ENCODE results near the gene RAP2A. TPM values are rescaled to one million over a fixed set of nuclear protein-coding genes. Genes with fewer than 3 reads are reported as not detected.

The RAP2A gene
- total RNA-seq, 2 donors from 2014 or later = 7.5 to 11.6 TPM

DNA sequence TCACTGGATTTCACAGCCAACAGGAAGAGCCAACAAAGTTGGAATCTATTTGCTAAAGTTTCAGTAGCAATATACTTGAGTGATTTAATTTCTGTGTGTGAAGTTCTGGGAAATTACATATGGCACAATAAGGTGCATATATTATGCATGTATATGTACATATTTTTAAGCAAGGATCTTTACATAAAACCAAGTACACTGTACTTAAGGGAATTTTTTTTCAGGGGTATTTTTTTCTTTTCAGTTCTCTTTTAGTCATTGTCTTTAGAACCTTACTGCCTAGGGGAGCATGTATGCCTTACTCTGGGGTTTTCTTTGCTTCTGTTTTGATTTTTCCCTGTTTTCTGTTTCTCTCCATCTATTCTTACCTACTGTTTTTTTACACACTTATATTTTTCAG lies 7.4 kb downstream of the RAP2A start:
- Histone ChIP-seq H3K9me3 (no peaks in the 10 kb centered on the region), H3K27ac (no peak overlapping the region), H3K4me1 (replicated peaks) (no peaks in the 10 kb centered on the region), H3K36me3 (no peaks in the 10 kb centered on the region), H3K27me3 (replicated peaks; ENCODE audit: insufficient read depth) (no peaks in the 10 kb centered on the region), H3K4me3 (no peak overlapping the region)
- no peak for DNase-seq (ENCODE audit: low spot score)
- intact Hi-C loops (cut with DNase I) = no loop called here
- TF ChIP-seq POLR2AphosphoS5 (IDR thresholded peaks at IDR 0.05) (no peak), POLR2A (IDR thresholded peaks at IDR 0.05) (no peak)
- TF ChIP-seq, protein P1, sequence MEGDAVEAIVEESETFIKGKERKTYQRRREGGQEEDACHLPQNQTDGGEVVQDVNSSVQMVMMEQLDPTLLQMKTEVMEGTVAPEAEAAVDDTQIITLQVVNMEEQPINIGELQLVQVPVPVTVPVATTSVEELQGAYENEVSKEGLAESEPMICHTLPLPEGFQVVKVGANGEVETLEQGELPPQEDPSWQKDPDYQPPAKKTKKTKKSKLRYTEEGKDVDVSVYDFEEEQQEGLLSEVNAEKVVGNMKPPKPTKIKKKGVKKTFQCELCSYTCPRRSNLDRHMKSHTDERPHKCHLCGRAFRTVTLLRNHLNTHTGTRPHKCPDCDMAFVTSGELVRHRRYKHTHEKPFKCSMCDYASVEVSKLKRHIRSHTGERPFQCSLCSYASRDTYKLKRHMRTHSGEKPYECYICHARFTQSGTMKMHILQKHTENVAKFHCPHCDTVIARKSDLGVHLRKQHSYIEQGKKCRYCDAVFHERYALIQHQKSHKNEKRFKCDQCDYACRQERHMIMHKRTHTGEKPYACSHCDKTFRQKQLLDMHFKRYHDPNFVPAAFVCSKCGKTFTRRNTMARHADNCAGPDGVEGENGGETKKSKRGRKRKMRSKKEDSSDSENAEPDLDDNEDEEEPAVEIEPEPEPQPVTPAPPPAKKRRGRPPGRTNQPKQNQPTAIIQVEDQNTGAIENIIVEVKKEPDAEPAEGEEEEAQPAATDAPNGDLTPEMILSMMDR (IDR thresholded peaks at IDR 0.05) = no peak

DNA sequence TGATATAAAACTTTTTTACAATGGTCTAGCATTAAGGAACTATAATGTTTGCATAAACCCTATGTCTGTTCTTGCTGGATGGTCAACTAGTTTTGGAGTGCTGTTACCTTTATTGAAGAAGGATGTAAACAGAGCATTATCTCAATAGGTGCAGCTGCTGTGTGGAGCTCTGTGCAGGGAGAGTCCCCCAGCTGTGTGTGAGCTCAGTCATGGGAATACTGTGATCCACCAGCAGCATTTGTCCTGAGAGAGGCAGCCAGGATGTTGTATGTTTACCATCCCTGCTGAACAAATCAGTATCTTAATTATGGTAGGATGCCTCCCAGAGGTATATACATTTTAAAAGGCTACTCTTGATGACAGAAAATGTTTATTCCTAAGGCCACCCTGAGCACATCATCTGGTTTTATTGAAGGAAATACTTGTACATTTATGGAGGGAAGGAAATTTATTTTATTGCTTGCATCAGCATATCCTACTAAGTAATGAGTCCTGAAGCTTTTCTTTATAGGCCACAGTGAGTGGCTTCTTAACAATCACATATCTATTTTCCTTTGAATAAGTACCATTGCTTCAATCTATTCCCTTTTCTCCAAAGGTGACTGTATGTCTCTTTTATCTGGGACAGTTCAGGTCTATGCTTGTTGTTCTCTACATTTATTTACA lies 11.7 kb downstream of the RAP2A start:
- no peak for DNase-seq (ENCODE audit: low spot score)
- no peak for TF ChIP-seq POLR2A (IDR thresholded peaks at IDR 0.05)
- TF ChIP-seq, protein P1 (IDR thresholded peaks at IDR 0.05) = no peak
- no peak for TF ChIP-seq POLR2AphosphoS5 (IDR thresholded peaks at IDR 0.05)
- H3K4me3 ChIP-seq = no peak overlapping the region
- no peak overlapping the region for H3K27ac ChIP-seq
- intact Hi-C loops (cut with DNase I) = no loop called here
- no peaks in the 10 kb centered on the region for H3K4me1 ChIP-seq (replicated peaks)
- no peaks in the 10 kb centered on the region for H3K36me3 ChIP-seq
- H3K27me3 ChIP-seq (replicated peaks; ENCODE audit: insufficient read depth) = no peaks in the 10 kb centered on the region
- H3K9me3 ChIP-seq = no peaks in the 10 kb centered on the region

DNA sequence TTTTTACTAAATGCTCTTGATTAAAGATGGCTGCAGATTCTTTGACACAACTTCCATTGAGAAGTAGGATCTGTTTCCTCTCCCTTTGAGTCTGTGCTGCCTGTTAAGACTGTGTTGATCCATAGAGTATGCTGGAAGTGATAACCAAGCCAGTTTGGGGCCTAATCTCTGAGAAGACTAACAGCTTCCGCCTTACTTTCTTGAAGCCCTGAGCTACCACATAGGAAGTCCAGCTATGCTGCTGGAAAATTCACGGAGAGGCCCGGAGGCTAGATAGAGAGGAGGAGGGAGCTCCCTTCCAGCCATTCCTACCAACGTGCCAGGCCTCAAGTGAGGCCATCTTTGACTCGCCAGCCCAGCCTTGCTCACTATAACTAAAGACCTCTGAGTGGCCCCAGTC lies 12.5 kb downstream of the RAP2A start:
- WGBS = 97% methylated on average over 5 of the region's 5 CpGs
- no peak overlapping the region for H3K4me3 ChIP-seq
- H3K27ac ChIP-seq = no peak overlapping the region
- DNase-seq (ENCODE audit: low spot score) = no peak
- TF ChIP-seq, protein P1 (IDR thresholded peaks at IDR 0.05) = no peak
- TF ChIP-seq POLR2AphosphoS5 (IDR thresholded peaks at IDR 0.05) (no peak), POLR2A (IDR thresholded peaks at IDR 0.05) (no peak)
- intact Hi-C loops (cut with DNase I) = no loop called here
- H3K9me3 ChIP-seq = no peaks in the 10 kb centered on the region
- no peaks in the 10 kb centered on the region for H3K27me3 ChIP-seq (replicated peaks; ENCODE audit: insufficient read depth)
- no peaks in the 10 kb centered on the region for H3K4me1 ChIP-seq (replicated peaks)
- H3K36me3 ChIP-seq = no peaks in the 10 kb centered on the region

DNA sequence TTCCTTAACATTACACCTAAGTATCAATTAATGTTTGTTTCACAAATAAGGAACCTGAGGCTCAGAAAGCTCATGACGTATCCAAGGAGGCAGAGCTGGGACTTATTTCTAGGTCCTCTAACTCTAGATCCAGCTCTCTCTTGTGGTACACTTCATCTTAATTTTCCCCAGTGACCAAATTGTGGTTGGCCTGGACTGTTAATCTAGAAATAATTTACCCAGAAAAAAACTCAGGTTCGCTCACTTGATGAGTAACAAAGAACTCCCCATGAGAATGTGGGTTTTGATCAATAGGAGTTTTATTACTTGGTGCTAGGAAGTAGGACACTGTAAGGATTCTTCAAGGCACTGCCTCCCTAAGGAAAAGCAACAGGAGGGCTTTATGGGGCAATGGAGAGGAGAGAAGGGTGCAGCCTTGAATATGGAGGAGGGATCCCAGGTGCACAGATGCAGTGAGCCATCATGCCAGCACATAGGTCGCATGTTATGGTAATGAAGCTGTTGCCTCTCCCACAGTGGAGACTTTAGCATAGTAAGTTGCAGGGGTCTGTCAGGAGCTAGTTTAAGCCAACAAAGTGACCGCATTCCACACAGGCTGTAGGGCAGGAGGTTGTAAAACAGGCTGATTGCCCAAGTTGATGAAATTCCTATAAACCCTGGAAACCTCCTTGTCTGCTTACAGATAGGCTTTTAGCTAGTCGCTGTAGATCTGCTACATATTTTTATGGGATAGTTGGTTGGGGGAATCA lies 14.7 kb downstream of the RAP2A start:
- Histone ChIP-seq H3K4me1 (replicated peaks) (no peaks in the 10 kb centered on the region), H3K27me3 (replicated peaks; ENCODE audit: insufficient read depth) (no peaks in the 10 kb centered on the region), H3K9me3 (no peaks in the 10 kb centered on the region), H3K27ac (no peak overlapping the region), H3K4me3 (no peak overlapping the region), H3K36me3 (no peaks in the 10 kb centered on the region)
- no peak for DNase-seq (ENCODE audit: low spot score)
- intact Hi-C loops (cut with DNase I) = no loop called here
- 62% methylated on average over 5 of the region's 5 CpGs for WGBS
- no peak for TF ChIP-seq POLR2AphosphoS5 (IDR thresholded peaks at IDR 0.05)
- no peak for TF ChIP-seq POLR2A (IDR thresholded peaks at IDR 0.05)
- TF ChIP-seq, protein P1 (IDR thresholded peaks at IDR 0.05) = no peak

- Histone ChIP-seq H3K36me3 (no peaks in the 10 kb centered on the region), H3K4me3 (no peak overlapping the region), H3K9me3 (no peaks in the 10 kb centered on the region), H3K4me1 (replicated peaks) (no peaks in the 10 kb centered on the region), H3K27ac (no peak overlapping the region), H3K27me3 (replicated peaks; ENCODE audit: insufficient read depth) (no peaks in the 10 kb centered on the region)
- DNase-seq (ENCODE audit: low spot score) = no peak
- intact Hi-C loops (cut with DNase I) = no loop called here
- no peak for TF ChIP-seq POLR2AphosphoS5 (IDR thresholded peaks at IDR 0.05)
- TF ChIP-seq, protein P1 (IDR thresholded peaks at IDR 0.05) = no peak
- no peak for TF ChIP-seq POLR2A (IDR thresholded peaks at IDR 0.05)
Observed at GRCh38 chr13:97454699-97455098, 20.7 kb downstream of the RAP2A start.

All from prostate gland (tissue), 2 donors.